C4-2B (cell line): ENCODE measurements around the gene CTSW.

Experiments
- ZFX ChIP-seq: fragments of 450-650 bp; IDR thresholded peaks from 2 replicates; pipeline ENCODE4 v1.6.1; 2017
- TF ChIP-seq, protein P1 (sequence below): fragments of 450-650 bp; conservative IDR thresholded peaks from 2 replicates; pipeline ENCODE4 v1.5.1; 2017; ENCODE audit warnings: mild to moderate bottlenecking

DNA sequence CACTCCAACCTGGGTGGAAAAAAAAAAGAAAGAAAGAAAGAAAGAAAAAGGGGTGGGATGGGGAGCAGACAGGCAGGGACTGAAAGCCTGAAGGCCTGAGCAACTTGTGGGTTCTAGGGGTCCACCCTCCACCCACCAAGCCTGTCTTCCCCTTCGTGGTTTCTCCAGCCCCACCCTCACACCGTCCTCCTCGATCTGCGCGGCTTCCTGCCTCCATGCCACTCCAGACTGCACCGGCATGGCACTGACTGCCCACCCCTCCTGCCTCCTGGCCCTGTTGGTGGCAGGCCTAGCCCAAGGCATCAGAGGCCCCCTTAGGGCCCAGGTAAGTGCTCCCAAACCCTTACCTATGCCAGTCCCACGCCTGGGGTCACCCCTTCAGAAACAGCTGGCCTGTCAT is at the start of gene CTSW:
- TF ChIP-seq, protein P1, sequence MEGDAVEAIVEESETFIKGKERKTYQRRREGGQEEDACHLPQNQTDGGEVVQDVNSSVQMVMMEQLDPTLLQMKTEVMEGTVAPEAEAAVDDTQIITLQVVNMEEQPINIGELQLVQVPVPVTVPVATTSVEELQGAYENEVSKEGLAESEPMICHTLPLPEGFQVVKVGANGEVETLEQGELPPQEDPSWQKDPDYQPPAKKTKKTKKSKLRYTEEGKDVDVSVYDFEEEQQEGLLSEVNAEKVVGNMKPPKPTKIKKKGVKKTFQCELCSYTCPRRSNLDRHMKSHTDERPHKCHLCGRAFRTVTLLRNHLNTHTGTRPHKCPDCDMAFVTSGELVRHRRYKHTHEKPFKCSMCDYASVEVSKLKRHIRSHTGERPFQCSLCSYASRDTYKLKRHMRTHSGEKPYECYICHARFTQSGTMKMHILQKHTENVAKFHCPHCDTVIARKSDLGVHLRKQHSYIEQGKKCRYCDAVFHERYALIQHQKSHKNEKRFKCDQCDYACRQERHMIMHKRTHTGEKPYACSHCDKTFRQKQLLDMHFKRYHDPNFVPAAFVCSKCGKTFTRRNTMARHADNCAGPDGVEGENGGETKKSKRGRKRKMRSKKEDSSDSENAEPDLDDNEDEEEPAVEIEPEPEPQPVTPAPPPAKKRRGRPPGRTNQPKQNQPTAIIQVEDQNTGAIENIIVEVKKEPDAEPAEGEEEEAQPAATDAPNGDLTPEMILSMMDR: no peak
- TF ChIP-seq ZFX: no peak
